GM12864 (cell line): ENCODE data around the gene RUNX2.
A peak's percentile ranks its signal among the peaks of the same experiment; 100 is the strongest.

ENCODE experiments used
- DNase-seq: peaks from one replicate; pipeline ENCODE4 v3.0.0-alpha.2; 2011; ENCODE audit warnings: low read depth
- H3K4me3 ChIP-seq: 2 replicates; pipeline ENCODE4 v1.5.1; 2011; ENCODE audit warnings: mild to moderate bottlenecking, low read depth, low read length, control low read depth
- TF ChIP-seq, protein P1 (sequence below): IDR thresholded peaks from 2 replicates; pipeline ENCODE4 v1.5.1; 2011; ENCODE audit warnings: low read depth, mild to moderate bottlenecking, moderate library complexity, low read length, control low read depth, inconsistent platforms; ENCODE audit errors: missing control alignments

The RUNX2 gene

DNA sequence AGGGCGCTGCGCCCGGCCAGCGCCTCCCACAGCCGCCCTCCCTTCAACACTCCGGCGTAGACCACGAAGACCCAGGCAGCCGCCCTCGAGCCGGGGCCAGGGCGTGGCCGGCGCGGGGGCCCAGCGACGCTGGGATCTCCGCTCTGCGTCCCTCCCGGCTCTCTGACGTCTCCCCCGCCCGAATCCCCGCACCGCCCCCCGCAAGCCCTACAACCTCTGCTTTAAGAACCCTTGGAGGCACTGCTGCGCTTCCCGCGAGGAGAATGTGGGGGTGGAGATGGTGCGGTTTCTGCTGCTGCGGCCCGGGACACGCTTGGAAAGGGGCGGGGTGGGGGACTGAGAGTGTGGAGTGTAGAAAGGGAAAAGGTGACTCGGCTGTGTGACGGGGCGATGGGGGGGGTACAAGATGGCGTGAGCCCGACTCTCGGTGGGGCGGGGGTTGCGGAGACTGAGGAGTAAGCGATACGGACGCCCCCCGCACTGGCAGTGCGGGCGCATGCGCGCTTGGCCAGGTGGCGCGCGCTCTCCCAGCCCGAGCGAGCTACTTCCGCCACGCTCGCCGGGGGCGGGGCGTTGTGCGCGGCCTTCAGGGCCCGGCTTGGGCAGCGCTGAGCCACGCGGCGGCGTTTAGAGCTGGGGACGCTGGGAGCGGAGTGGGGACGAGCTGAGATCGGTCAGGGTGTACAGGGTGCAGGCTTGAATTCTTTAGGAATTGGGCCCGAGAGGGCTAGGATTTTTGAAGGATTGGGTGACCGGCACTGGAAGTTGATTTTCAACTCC is 49.6 kb downstream of the RUNX2 start, which contains the start of gene SUPT3H:
SUPT3H (minus strand) TSS at position 381 of the 780 bp plus-strand sequence.
- DNase-seq = peak; percentile 59
- peak within 1 kb of the TSS; percentile 69 for H3K4me3 ChIP-seq
- TF ChIP-seq, protein P1, sequence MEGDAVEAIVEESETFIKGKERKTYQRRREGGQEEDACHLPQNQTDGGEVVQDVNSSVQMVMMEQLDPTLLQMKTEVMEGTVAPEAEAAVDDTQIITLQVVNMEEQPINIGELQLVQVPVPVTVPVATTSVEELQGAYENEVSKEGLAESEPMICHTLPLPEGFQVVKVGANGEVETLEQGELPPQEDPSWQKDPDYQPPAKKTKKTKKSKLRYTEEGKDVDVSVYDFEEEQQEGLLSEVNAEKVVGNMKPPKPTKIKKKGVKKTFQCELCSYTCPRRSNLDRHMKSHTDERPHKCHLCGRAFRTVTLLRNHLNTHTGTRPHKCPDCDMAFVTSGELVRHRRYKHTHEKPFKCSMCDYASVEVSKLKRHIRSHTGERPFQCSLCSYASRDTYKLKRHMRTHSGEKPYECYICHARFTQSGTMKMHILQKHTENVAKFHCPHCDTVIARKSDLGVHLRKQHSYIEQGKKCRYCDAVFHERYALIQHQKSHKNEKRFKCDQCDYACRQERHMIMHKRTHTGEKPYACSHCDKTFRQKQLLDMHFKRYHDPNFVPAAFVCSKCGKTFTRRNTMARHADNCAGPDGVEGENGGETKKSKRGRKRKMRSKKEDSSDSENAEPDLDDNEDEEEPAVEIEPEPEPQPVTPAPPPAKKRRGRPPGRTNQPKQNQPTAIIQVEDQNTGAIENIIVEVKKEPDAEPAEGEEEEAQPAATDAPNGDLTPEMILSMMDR = peak; percentile 13

DNA sequence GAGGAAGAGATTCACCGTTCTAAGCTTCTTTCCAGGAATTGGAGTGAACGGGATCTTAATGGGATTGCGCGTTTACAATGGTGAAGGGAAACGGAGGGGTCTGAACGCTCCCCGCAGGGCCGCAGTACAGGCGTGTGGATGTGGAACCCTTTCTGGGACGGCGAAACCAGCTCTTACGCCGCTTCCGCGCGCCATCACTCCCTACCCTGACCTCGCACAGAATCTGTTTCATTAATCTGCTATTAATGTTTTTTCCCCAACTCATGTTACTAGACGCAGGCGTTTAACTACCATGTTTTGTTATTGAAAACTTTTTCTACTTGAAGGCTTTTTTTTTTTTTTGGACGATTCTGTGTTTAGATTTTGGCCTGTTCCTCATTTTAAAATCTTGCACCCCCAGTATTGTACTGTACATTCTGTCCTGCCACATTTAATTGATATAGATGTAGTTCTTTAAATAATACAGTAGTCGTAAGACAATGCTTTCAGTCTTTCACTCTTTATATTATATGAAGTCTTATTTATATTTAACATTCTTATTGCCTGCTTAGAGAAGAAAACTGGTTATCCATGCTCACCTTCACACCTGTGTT is 50.3 kb downstream of the RUNX2 start:
- TF ChIP-seq, protein P1 = no peak
- peak overlapping the region; percentile 69 for H3K4me3 ChIP-seq
- no peak for DNase-seq

DNA sequence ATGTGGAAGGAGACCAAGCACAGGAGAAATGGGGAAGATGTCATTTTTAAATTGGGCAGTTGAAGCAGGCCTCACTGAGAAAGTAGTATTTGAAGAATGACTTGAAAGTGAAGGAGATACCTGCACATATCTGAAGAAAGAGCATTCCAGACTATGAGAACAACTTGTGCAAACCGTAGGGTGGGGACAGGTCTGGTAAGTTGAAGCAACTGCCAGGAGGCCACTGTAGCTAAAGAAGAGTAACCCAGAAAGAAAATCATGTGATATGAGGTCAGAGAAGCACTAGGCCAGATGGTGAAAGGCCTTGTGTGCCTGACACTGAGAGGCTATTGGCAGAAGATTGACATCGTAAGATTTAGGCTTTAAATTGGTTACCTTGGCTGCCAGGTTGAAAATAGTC is 54.3 kb downstream of the RUNX2 start:
- TF ChIP-seq, protein P1 = no peak
- H3K4me3 ChIP-seq = no peak overlapping the region
- DNase-seq = no peak

DNA sequence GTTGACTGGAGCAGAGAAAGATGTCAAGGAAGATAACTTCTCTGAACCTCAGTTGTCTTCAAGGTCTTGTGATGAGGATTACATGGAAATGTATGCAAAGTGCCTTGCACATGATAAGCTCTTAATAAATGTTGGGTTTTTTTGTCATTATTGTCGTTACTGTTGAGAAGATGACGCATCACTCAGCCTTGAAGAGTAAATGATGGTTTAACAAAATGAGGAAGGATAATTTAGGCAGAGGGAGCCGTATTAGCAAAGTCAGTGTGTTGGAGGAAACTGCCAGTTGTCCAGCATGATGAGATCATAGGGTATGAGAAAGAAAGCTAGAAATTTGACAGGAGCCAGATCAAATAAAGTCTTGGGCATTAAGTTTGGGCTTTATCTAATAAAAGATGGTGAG is 58.4 kb downstream of the RUNX2 start:
- TF ChIP-seq, protein P1 = no peak
- DNase-seq = no peak
- no peak overlapping the region for H3K4me3 ChIP-seq

DNA sequence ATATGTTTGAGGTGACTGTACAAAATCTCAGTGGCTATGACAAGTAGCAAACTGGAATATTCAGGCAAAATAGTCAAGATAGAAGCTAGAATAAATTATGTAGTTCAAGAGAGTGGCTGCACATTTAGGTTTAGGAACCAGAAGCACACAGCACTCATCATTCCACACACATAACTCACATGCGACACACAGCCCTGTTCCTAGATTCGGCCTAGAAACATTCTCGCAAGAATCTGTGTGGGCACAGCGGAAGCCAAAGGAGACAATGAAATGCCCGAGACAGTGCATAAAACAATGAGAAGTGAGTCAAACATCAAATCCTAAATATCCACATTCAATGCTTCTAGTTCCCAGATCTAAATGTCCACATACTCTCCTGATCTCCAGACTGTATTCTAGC is 59.1 kb downstream of the RUNX2 start:
- no peak for DNase-seq
- no peak overlapping the region for H3K4me3 ChIP-seq
- TF ChIP-seq, protein P1 = no peak

DNA sequence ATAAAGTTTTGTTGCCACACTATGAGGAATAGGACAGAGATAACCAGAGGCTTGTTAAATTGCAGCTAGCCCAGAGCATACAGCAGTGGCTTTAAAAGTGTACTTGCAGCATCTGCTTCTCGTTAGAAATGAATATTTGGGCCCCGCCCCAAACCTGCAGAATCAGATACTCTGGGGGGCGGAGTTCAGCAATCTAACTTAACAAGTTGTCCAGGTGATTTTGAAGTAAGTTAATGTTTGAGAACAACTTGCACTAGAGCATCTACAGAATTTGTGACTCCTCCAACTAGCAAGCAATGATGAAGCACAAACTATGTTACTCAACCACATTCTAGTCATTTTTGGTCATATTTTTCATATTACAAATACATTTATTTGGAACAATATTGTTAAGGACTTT is 60.2 kb downstream of the RUNX2 start:
- TF ChIP-seq, protein P1 = no peak
- H3K4me3 ChIP-seq = no peak overlapping the region
- no peak for DNase-seq
